IMR-90 (cell line): ENCODE measurements around the gene ATG2A.

Experiments
- BHLHE40 ChIP-seq: fragments of 150-350 bp; IDR thresholded peaks from 2 replicates; pipeline ENCODE4 v1.6.1; 2016; ENCODE audit warnings: mild to moderate bottlenecking, low read depth, low read length
- CHD1 ChIP-seq: IDR thresholded peaks from 2 replicates; pipeline ENCODE4 v1.6.1; 2012; ENCODE audit warnings: low read depth, low read length, improper control_type of control experiment
- CTCF ChIP-seq: conservative IDR thresholded peaks from 2 replicates; pipeline ENCODE4 v1.5.1; 2012; ENCODE audit warnings: mild to moderate bottlenecking, low read depth, low read length, improper control_type of control experiment
- MAZ ChIP-seq: IDR thresholded peaks from 2 replicates; pipeline ENCODE4 v1.6.1; 2012; ENCODE audit warnings: low read depth, mild to moderate bottlenecking, low read length, improper control_type of control experiment, moderate library complexity, borderline replicate concordance
- POLR2A ChIP-seq: IDR thresholded peaks from 2 replicates; pipeline ENCODE4 v1.6.1; 2012; ENCODE audit warnings: mild to moderate bottlenecking, low read depth, low read length
- RAD21 ChIP-seq: IDR thresholded peaks from 2 replicates; pipeline ENCODE4 v1.6.1; 2012; ENCODE audit warnings: low read length, improper control_type of control experiment
- RFX5 ChIP-seq: IDR thresholded peaks from 2 replicates; pipeline ENCODE4 v1.8.0; 2012; ENCODE audit warnings: low read depth, mild to moderate bottlenecking, low read length, moderate library complexity
- SMC3 ChIP-seq: fragments of 150-350 bp; IDR thresholded peaks from 2 replicates; pipeline ENCODE4 v1.6.1; 2016; ENCODE audit warnings: low read depth, mild to moderate bottlenecking, antibody characterized with exemption, low read length, moderate library complexity
- USF2 ChIP-seq: fragments of 150-350 bp; IDR thresholded peaks from 2 replicates; pipeline ENCODE4 v1.6.1; 2017; ENCODE audit warnings: mild to moderate bottlenecking, antibody characterized with exemption, low read length, low read depth
- TF ChIP-seq, protein P1 (sequence below): fragments of 150-350 bp; IDR thresholded peaks from 2 replicates; pipeline ENCODE4 v1.6.1; 2016; ENCODE audit warnings: low read depth, mild to moderate bottlenecking, low read length, moderate library complexity, borderline replicate concordance

GRCh38 chr11:64928957-64929356, 11.9 kb upstream of the ATG2A start:
- TF ChIP-seq CHD1: no peak
- no peak for TF ChIP-seq POLR2A
- TF ChIP-seq CTCF: no peak
- no peak for TF ChIP-seq MAZ
- no peak for TF ChIP-seq RFX5
- TF ChIP-seq BHLHE40: no peak
- TF ChIP-seq SMC3: no peak
- TF ChIP-seq, protein P1, sequence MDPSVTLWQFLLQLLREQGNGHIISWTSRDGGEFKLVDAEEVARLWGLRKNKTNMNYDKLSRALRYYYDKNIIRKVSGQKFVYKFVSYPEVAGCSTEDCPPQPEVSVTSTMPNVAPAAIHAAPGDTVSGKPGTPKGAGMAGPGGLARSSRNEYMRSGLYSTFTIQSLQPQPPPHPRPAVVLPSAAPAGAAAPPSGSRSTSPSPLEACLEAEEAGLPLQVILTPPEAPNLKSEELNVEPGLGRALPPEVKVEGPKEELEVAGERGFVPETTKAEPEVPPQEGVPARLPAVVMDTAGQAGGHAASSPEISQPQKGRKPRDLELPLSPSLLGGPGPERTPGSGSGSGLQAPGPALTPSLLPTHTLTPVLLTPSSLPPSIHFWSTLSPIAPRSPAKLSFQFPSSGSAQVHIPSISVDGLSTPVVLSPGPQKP: no peak
- no peak for TF ChIP-seq USF2
- TF ChIP-seq RAD21: no peak
